ENCODE measurements around the gene EIF3D. TPM values are rescaled to one million over a fixed set of nuclear protein-coding genes. Genes with fewer than 3 reads are reported as not detected.
A peak's percentile ranks its signal among the peaks of the same experiment; 100 is the strongest.

EIF3D gene
- total and polyA plus RNA-seq, 2 of the 4 experiments (the other 2 are of a cell fraction), result 339 to 746 TPM

DNA sequence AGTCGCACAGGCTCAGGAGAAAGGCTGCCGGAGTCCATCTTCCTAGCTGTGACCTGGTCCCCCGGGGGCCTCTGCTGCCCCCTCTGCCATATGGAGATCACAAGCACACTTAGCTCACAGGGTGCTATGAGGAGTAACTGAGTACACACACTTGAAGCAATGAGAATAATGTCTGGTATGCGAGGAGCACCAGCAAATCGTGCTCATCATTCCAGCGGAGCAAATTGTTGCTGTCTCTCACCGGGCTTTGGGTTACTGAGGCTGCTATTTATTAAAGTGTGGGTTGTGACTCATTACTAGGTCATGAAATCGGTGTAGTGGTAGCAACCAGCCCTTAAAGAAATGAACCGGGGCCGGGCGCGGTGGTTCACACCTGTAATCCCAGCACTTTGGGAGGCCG is 48.1 kb upstream of the EIF3D start:
- H2BK20ac ChIP-seq (ENCODE audit: low read depth, low read length), result peak overlapping the region; percentile 93
- peak overlapping the region; percentile 78 for H2BK120ac ChIP-seq (ENCODE audit: low read depth, low read length)
- peak overlapping the region; percentile 85 for H2BK5ac ChIP-seq (ENCODE audit: low read depth, low read length, poor library complexity, severe bottlenecking)
- H3K14ac ChIP-seq (replicated peaks; ENCODE audit: low read depth, low read length), result 0 out of 2 replicates have a peak overlapping the region, but pooled peaks have one; percentile 48
- peak overlapping the region in 1 of 2 experiments; percentile 82; a peak in 2 of 4 replicates for H4K8ac ChIP-seq (ENCODE audit: low read depth in 2 of 2, low read length in 2 of 2)
- peak overlapping the region; percentile 10; the same call in 1 of the 2 replicates for H3K23ac ChIP-seq (ENCODE audit: low read depth, low read length)
- peaks cover 10% of the 10 kb centered on the region for H3K9me1 ChIP-seq (ENCODE audit: insufficient read depth, low read length)
- peak overlapping the region; percentile 2 for H2AK9ac ChIP-seq (replicated peaks; ENCODE audit: low read depth, low read length, poor library complexity)
- ChIA-PET CTCF (interaction anchor here (0.5 kb wide), 1 partner anchor 279 kb away, joined by 3 read pairs; no protein-coding TSS in a partner anchor), POLR2A (ENCODE audit: unreplicated experiment) (no interaction called here)
- H3K18ac ChIP-seq (ENCODE audit: low read depth, low read length), result peak overlapping the region; percentile 74; the same call in 1 of the 2 replicates
- peak overlapping the region; percentile 36; the same call in 1 of the 2 replicates for H4K5ac ChIP-seq (ENCODE audit: low read depth, low read length)
- no peak overlapping the region for H3K9ac ChIP-seq (ENCODE audit: low read depth, low read length)
- H2AFZ ChIP-seq (replicated peaks; ENCODE audit: low read length, poor library complexity), result peak overlapping the region; percentile 52
- H3K56ac ChIP-seq (ENCODE audit: extremely low read depth, insufficient read depth, low read length), result peak overlapping the region; percentile 24; the same call in 1 of the 2 replicates
- H4K20me1 ChIP-seq (ENCODE audit: insufficient read depth, low read length), result no peaks in the 10 kb centered on the region; the same call in 1 of the 2 replicates
- peak overlapping the region; percentile 93 for H2AK5ac ChIP-seq (ENCODE audit: low read depth, low read length)
- ATAC-seq (ENCODE audit: low read depth) (peak; percentile 99), DNase-seq (peak; percentile 91)
- dilution Hi-C loops (cut with HindIII; ENCODE audit: low sequenced_read_pairs, unreplicated experiment) (no loop called here), in situ Hi-C loops (cut with MboI; ENCODE audit: low sequenced_read_pairs) (no loop called here), intact Hi-C loops (cut with micrococcal nuclease) (no loop called here)
- no TSS peak for BruUV-seq (replicated peaks)
- H3K9me3 ChIP-seq (ENCODE audit: control insufficient read depth, insufficient read depth, low read length), result no peaks in the 10 kb centered on the region
- H3K4ac ChIP-seq (ENCODE audit: low read depth, low read length), result peak overlapping the region; percentile 85
- H3K36me3 ChIP-seq (ENCODE audit: control insufficient read depth, insufficient read depth, low read length), result no peaks in the 10 kb centered on the region
- WGBS, 2 experiments (ENCODE audit: extremely low coverage in 2 of 2, insufficient read length in 1 of 2), result 19% methylated on average over 8 of the region's 13 CpGs; no CpG with 5 or more reads in 1 of the 2 experiments
- H2BK15ac ChIP-seq (ENCODE audit: low read depth, low read length), result peak overlapping the region; percentile 68; the same call in 1 of the 3 replicates
- H3K27ac ChIP-seq (ENCODE audit: insufficient read depth, low read length), result peak overlapping the region; percentile 46; the same call in 1 of the 2 replicates
- no peak overlapping the region for H3K4me3 ChIP-seq (ENCODE audit: insufficient read depth, low read depth, low read length)
- H3K4me1 ChIP-seq (ENCODE audit: control insufficient read depth, insufficient read depth, low read length), result peaks cover 6% of the 10 kb centered on the region; the same call in 1 of the 2 replicates
- no peaks in the 10 kb centered on the region for H3K79me1 ChIP-seq (ENCODE audit: low read depth in 1 of 2, low read length in 2 of 2)
- H4K91ac ChIP-seq (ENCODE audit: insufficient read depth, low read depth, low read length), result 0 out of 2 replicates have a peak overlapping the region, but pooled peaks have one; percentile 53
- H3K27me3 ChIP-seq (ENCODE audit: control insufficient read depth, insufficient read depth, low read length), result peaks cover 41% of the 10 kb centered on the region
- peak overlapping the region; percentile 55; the same call in 1 of the 2 replicates for H3K4me2 ChIP-seq (ENCODE audit: low read depth, low read length)
- TF ChIP-seq MAFK (IDR thresholded peaks at IDR 0.05; ENCODE audit: low read depth, low read length) (no peak), CHD1 (IDR thresholded peaks at IDR 0.05; ENCODE audit: low read depth, low read length) (no peak), FOS (IDR thresholded peaks at IDR 0.05; ENCODE audit: low read depth, low read length) (peak; percentile 39; the same call in 1 of the 2 replicates), RFX5 (IDR thresholded peaks at IDR 0.05; ENCODE audit: low read depth, low read length) (no peak), MXI1 (IDR thresholded peaks at IDR 0.05; ENCODE audit: borderline replicate concordance, low read depth, low read length) (no peak), RCOR1 (IDR thresholded peaks at IDR 0.05; ENCODE audit: insufficient replicate concordance, low read length) (no peak), MAZ (IDR thresholded peaks at IDR 0.05; ENCODE audit: borderline replicate concordance, low read depth, low read length) (peak; percentile 52; the same call in 1 of the 2 replicates), NFE2L2 (IDR thresholded peaks at IDR 0.05; ENCODE audit: low read depth, low read length) (no peak), CEBPB (IDR thresholded peaks at IDR 0.05; ENCODE audit: low read depth, low read length) (no peak), BHLHE40 (IDR thresholded peaks at IDR 0.05; ENCODE audit: low read depth, low read length) (peak; percentile 86), SMC3 (IDR thresholded peaks at IDR 0.05; ENCODE audit: low read depth, low read length) (no peak), POLR2A (IDR thresholded peaks at IDR 0.05; ENCODE audit: low read depth, low read length) (no peak)
- TF ChIP-seq, protein P1, sequence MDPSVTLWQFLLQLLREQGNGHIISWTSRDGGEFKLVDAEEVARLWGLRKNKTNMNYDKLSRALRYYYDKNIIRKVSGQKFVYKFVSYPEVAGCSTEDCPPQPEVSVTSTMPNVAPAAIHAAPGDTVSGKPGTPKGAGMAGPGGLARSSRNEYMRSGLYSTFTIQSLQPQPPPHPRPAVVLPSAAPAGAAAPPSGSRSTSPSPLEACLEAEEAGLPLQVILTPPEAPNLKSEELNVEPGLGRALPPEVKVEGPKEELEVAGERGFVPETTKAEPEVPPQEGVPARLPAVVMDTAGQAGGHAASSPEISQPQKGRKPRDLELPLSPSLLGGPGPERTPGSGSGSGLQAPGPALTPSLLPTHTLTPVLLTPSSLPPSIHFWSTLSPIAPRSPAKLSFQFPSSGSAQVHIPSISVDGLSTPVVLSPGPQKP (IDR thresholded peaks at IDR 0.05; ENCODE audit: borderline replicate concordance, low read depth, low read length), result no peak
- TF ChIP-seq, protein P2, sequence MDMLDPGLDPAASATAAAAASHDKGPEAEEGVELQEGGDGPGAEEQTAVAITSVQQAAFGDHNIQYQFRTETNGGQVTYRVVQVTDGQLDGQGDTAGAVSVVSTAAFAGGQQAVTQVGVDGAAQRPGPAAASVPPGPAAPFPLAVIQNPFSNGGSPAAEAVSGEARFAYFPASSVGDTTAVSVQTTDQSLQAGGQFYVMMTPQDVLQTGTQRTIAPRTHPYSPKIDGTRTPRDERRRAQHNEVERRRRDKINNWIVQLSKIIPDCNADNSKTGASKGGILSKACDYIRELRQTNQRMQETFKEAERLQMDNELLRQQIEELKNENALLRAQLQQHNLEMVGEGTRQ (IDR thresholded peaks at IDR 0.05; ENCODE audit: low read depth, low read length), result no peak
- TF ChIP-seq, protein P3, sequence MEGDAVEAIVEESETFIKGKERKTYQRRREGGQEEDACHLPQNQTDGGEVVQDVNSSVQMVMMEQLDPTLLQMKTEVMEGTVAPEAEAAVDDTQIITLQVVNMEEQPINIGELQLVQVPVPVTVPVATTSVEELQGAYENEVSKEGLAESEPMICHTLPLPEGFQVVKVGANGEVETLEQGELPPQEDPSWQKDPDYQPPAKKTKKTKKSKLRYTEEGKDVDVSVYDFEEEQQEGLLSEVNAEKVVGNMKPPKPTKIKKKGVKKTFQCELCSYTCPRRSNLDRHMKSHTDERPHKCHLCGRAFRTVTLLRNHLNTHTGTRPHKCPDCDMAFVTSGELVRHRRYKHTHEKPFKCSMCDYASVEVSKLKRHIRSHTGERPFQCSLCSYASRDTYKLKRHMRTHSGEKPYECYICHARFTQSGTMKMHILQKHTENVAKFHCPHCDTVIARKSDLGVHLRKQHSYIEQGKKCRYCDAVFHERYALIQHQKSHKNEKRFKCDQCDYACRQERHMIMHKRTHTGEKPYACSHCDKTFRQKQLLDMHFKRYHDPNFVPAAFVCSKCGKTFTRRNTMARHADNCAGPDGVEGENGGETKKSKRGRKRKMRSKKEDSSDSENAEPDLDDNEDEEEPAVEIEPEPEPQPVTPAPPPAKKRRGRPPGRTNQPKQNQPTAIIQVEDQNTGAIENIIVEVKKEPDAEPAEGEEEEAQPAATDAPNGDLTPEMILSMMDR (conservative IDR thresholded peaks at IDR 0.05; ENCODE audit: low read depth, low read length), result no peak

All from IMR-90 (cell line).